H9 (cell line): ENCODE data around the gene ABHD8. TPM values are rescaled to one million over a fixed set of nuclear protein-coding genes. Genes with fewer than 3 reads are reported as not detected.

Source experiments
- DNase-seq: peaks from one replicate; pipeline ENCODE4 v3.0.0-alpha.2; 2017
- H2AFZ ChIP-seq: one replicate; pipeline ENCODE4 v1.6.1; 2013; ENCODE audit warnings: mild to moderate bottlenecking, low read length, control low read depth, moderate library complexity
- H2AK5ac ChIP-seq: 2 replicates; pipeline ENCODE4 v1.6.1; 2013; ENCODE audit warnings: low read length, control low read depth, mixed read lengths; ENCODE audit not compliant: insufficient read length
- H2BK120ac ChIP-seq: one replicate; pipeline ENCODE4 v1.6.1; 2013; ENCODE audit warnings: low read depth, mild to moderate bottlenecking, low read length, control low read depth, inconsistent platforms; ENCODE audit not compliant: poor library complexity, severe bottlenecking
- H2BK12ac ChIP-seq: 2 replicates; pipeline ENCODE4 v1.6.1; 2013; ENCODE audit warnings: low read length, control low read depth, mixed read lengths, low read depth; ENCODE audit not compliant: insufficient read length
- H2BK15ac ChIP-seq: 2 replicates; pipeline ENCODE4 v1.6.1; 2013; ENCODE audit warnings: low read depth, low read length, control low read depth
- H2BK20ac ChIP-seq: one replicate; pipeline ENCODE4 v1.6.1; 2013; ENCODE audit warnings: low read depth, mild to moderate bottlenecking, low read length, control low read depth, inconsistent platforms; ENCODE audit not compliant: poor library complexity, severe bottlenecking
- H2BK5ac ChIP-seq: 2 replicates; pipeline ENCODE4 v1.6.1; 2013; ENCODE audit warnings: low read length, control low read depth, mixed read lengths; ENCODE audit not compliant: insufficient read length
- H3K14ac ChIP-seq: 2 replicates; pipeline ENCODE4 v1.6.1; 2013; ENCODE audit warnings: low read length, control low read depth; ENCODE audit not compliant: insufficient read depth
- H3K18ac ChIP-seq: 2 replicates; pipeline ENCODE4 v1.6.1; 2013; ENCODE audit warnings: low read depth, mild to moderate bottlenecking, mixed read lengths, low read length, control low read depth; ENCODE audit not compliant: insufficient read length
- H3K23ac ChIP-seq: 2 replicates; pipeline ENCODE4 v1.6.1; 2013; ENCODE audit warnings: low read length, control low read depth, mixed read lengths, low read depth; ENCODE audit not compliant: insufficient read length
- H3K23me2 ChIP-seq: 2 replicates; pipeline ENCODE4 v1.6.1; 2013; ENCODE audit warnings: low read depth, mild to moderate bottlenecking, mixed read lengths, low read length, control low read depth; ENCODE audit not compliant: insufficient read length, poor library complexity, severe bottlenecking
- H3K27ac ChIP-seq: 2 replicates; pipeline ENCODE4 v1.5.1; 2013; ENCODE audit warnings: low read length, control low read depth, mixed read lengths, low read depth; ENCODE audit not compliant: insufficient read length
- H3K27me3 ChIP-seq: 2 replicates; pipeline ENCODE4 v1.6.1; 2013; ENCODE audit warnings: low read length, control low read depth, inconsistent platforms; ENCODE audit not compliant: insufficient read depth
- H3K4ac ChIP-seq: 2 replicates; pipeline ENCODE4 v1.6.1; 2013; ENCODE audit warnings: low read depth, mild to moderate bottlenecking, control low read depth, inconsistent platforms, low read length, moderate library complexity
- H3K4me1 ChIP-seq: 2 replicates; pipeline ENCODE4 v1.6.1; 2013; ENCODE audit warnings: low read length, control low read depth, inconsistent platforms; ENCODE audit not compliant: insufficient read depth
- H3K4me2 ChIP-seq: 2 replicates; pipeline ENCODE4 v1.6.1; 2013; ENCODE audit warnings: low read length, control low read depth, mixed read lengths; ENCODE audit not compliant: insufficient read length, insufficient read depth
- H3K56ac ChIP-seq: 2 replicates; pipeline ENCODE4 v1.6.1; 2013; ENCODE audit warnings: low read depth, mild to moderate bottlenecking, mixed read lengths, low read length, control low read depth; ENCODE audit not compliant: insufficient read length
- H3K79me1 ChIP-seq: 2 replicates; pipeline ENCODE4 v1.6.1; 2013; ENCODE audit warnings: low read depth, mild to moderate bottlenecking, moderate library complexity, low read length, control low read depth, inconsistent platforms; ENCODE audit not compliant: insufficient read depth, poor library complexity, severe bottlenecking
- H3K79me2 ChIP-seq: 2 replicates; pipeline ENCODE4 v1.6.1; 2013; ENCODE audit warnings: low read length, control low read depth, inconsistent platforms; ENCODE audit not compliant: insufficient read depth
- H3K9ac ChIP-seq: 2 replicates; pipeline ENCODE4 v1.6.1; 2013; ENCODE audit warnings: low read length, control low read depth, mixed read lengths; ENCODE audit not compliant: insufficient read length; ENCODE audit errors: extremely low read depth
- H3K9me3 ChIP-seq: one replicate; pipeline ENCODE4 v1.6.1; 2013; ENCODE audit warnings: low read depth, low read length, inconsistent platforms; ENCODE audit not compliant: control insufficient read depth
- H3T11ph ChIP-seq: one replicate; pipeline ENCODE4 v1.6.1; 2013; ENCODE audit warnings: mild to moderate bottlenecking, low read length, control low read depth, inconsistent platforms
- H4K20me1 ChIP-seq: one replicate; pipeline ENCODE4 v1.6.1; 2013; ENCODE audit not compliant: control insufficient read depth, insufficient read length, insufficient read depth
- H4K5ac ChIP-seq: 2 replicates; pipeline ENCODE4 v1.6.1; 2013; ENCODE audit warnings: low read depth, mild to moderate bottlenecking, mixed read lengths, low read length, control low read depth; ENCODE audit not compliant: insufficient read length
- H4K8ac ChIP-seq: replicated peaks from 2 replicates; pipeline ENCODE4 v1.6.1; 2013; ENCODE audit warnings: low read length, control low read depth, mixed read lengths, low read depth; ENCODE audit not compliant: insufficient read length
- H4K91ac ChIP-seq: 2 replicates; pipeline ENCODE4 v1.6.1; 2013; ENCODE audit warnings: low read depth, mild to moderate bottlenecking, moderate library complexity, mixed read lengths, low read length, control low read depth; ENCODE audit not compliant: insufficient read length
- H3K27ac Mint-ChIP-seq, 3 experiments: 2 replicates in 2 of 3; 3 replicates in 1 of 3; pipeline ENCODE4 v1.8.0; 2020 to 2021; ENCODE audit warnings: mixed read lengths in 3 of 3, mild to moderate bottlenecking in 1 of 3, moderate library complexity in 1 of 3
- H3K27me3 Mint-ChIP-seq: 2 replicates; pipeline ENCODE4 v1.8.0; 2021; ENCODE audit warnings: low read depth, mild to moderate bottlenecking, moderate library complexity, mixed read lengths
- H3K36me3 Mint-ChIP-seq, 3 experiments: 2 replicates in 2 of 3; 3 replicates in 1 of 3; pipeline ENCODE4 v1.8.0; 2020 to 2021; ENCODE audit warnings: low read depth in 3 of 3, mixed read lengths in 3 of 3; ENCODE audit not compliant: insufficient read depth in 1 of 3
- H3K4me1 Mint-ChIP-seq, 2 experiments: 2 replicates each; pipeline ENCODE4 v1.8.0; 2020; ENCODE audit warnings: mixed read lengths in 2 of 2
- H3K4me3 Mint-ChIP-seq, 2 experiments: 2 replicates in 1 of 2; 3 replicates in 1 of 2; pipeline ENCODE4 v1.8.0; 2020 to 2021; ENCODE audit warnings: mild to moderate bottlenecking in 2 of 2, mixed read lengths in 2 of 2, moderate library complexity in 1 of 2
- H3K9me3 Mint-ChIP-seq, 2 experiments: 2 replicates in 1 of 2; 3 replicates in 1 of 2; pipeline ENCODE4 v1.8.0; 2020; ENCODE audit warnings: mild to moderate bottlenecking in 2 of 2, mixed read lengths in 2 of 2, moderate library complexity in 1 of 2
- CTCF ChIP-seq: fragments of 200-600 bp; sonication (generic); conservative IDR thresholded peaks from 3 replicates; pipeline ENCODE4 v1.8.0; 2021; ENCODE audit warnings: antibody characterized with exemption, mild to moderate bottlenecking
- WGBS: extraction: QIAGEN DNeasy Blood & Tissue Kit; methylation state at CpG from one replicate; pipeline ENCODE4 v1.1.7; 2013; ENCODE audit warnings: missing lambda C conversion rate, low lambda C conversion rate, mixed read lengths; ENCODE audit not compliant: insufficient read length; ENCODE audit errors: extremely low coverage; 5-methylcytosine and 5-hydroxymethylcytosine counted together
- total RNA-seq: library from RNA; stranded (reverse); gene quantifications from 2 replicates; pipeline ENCODE4 v1.2.1, GENCODE V29; 2021

The ABHD8 gene
- total RNA-seq, 1 experiment from 2014 or later = 11.7 TPM

GRCh38 chr19:17255150-17255621 lies 48.0 kb downstream of the ABHD8 start:
- no peak overlapping the region for H3K9ac ChIP-seq
- no peak overlapping the region for H3K14ac ChIP-seq
- H4K8ac ChIP-seq = no peak overlapping the region
- Mint-ChIP-seq H3K4me3 (no peak overlapping the region), H3K27me3 (no peaks in the 10 kb centered on the region), H3K27ac (peak overlapping the region in 1 of 3 experiments; percentile 95; a peak in 2 of 7 replicates), H3K36me3 (peaks cover 0 to 22% (median 2%) of the 10 kb centered on the region in 3 experiments; a peak in 4 of 7 replicates), H3K4me1 (no peaks in the 10 kb centered on the region; a peak in 2 of 4 replicates), H3K9me3 (no peaks in the 10 kb centered on the region)
- H2AK5ac ChIP-seq = no peak overlapping the region
- DNase-seq = peak; percentile 65
- H2BK12ac ChIP-seq = no peak overlapping the region
- no peaks in the 10 kb centered on the region for H3K79me2 ChIP-seq
- H3K79me1 ChIP-seq = no peaks in the 10 kb centered on the region
- H2BK120ac ChIP-seq = no peak overlapping the region
- H3K4me2 ChIP-seq = no peak overlapping the region
- no peak overlapping the region for H2BK15ac ChIP-seq
- H3T11ph ChIP-seq = no peak overlapping the region
- H3K9me3 ChIP-seq = peaks cover 13% of the 10 kb centered on the region
- H3K4ac ChIP-seq = no peak overlapping the region
- H3K18ac ChIP-seq = no peak overlapping the region
- H4K91ac ChIP-seq = no peak overlapping the region
- H3K23me2 ChIP-seq = no peaks in the 10 kb centered on the region
- no peak for TF ChIP-seq CTCF
- no peaks in the 10 kb centered on the region for H4K20me1 ChIP-seq
- no peak overlapping the region for H2BK5ac ChIP-seq
- H2BK20ac ChIP-seq = no peak overlapping the region
- no peak overlapping the region for H4K5ac ChIP-seq
- H3K4me1 ChIP-seq = no peaks in the 10 kb centered on the region
- no peak overlapping the region for H2AFZ ChIP-seq
- no CpG with 5 or more reads among the region's 18 CpGs for WGBS
- H3K27ac ChIP-seq = no peak overlapping the region
- no peaks in the 10 kb centered on the region for H3K27me3 ChIP-seq
- no peak overlapping the region for H3K23ac ChIP-seq
- no peak overlapping the region for H3K56ac ChIP-seq
